Calu3 (cell line): Measurements from ENCODE around the gene RESP18. TPM values are rescaled to one million over a fixed set of nuclear protein-coding genes. Genes with fewer than 3 reads are reported as not detected.

ENCODE experiments used
- BruUV-seq: library from RNA; stranded (reverse); fragments of 400-500 nt; replicated peaks from 2 replicates; lab custom pipeline; 2021; lab: Mats Ljungman, UMichigan
- CTCF ChIA-PET: fragments of 300-600 bp; sonication (Branson Sonifier 250); formaldehyde crosslinking; loops from one replicate; lab custom pipeline; 2022; ENCODE audit warnings: antibody characterized with exemption; lab: Charles Lee
- DNase-seq: peaks from one replicate; pipeline ENCODE4 v3.0.0; 2022
- H3K27ac Mint-ChIP-seq: one replicate; pipeline ENCODE4 v1.8.0; 2022; ENCODE audit warnings: mixed read lengths; ENCODE audit not compliant: unreplicated experiment
- H3K27me3 Mint-ChIP-seq: one replicate; pipeline ENCODE4 v1.8.0; 2022; ENCODE audit warnings: mixed read lengths; ENCODE audit not compliant: unreplicated experiment
- H3K36me3 Mint-ChIP-seq: one replicate; pipeline ENCODE4 v1.8.0; 2022; ENCODE audit warnings: mild to moderate bottlenecking, moderate library complexity, mixed read lengths; ENCODE audit not compliant: insufficient read depth, unreplicated experiment
- H3K4me1 Mint-ChIP-seq: one replicate; pipeline ENCODE4 v1.8.0; 2022; ENCODE audit warnings: mild to moderate bottlenecking, low read depth, mixed read lengths; ENCODE audit not compliant: unreplicated experiment
- H3K4me3 Mint-ChIP-seq: one replicate; pipeline ENCODE4 v1.8.0; 2022; ENCODE audit warnings: mild to moderate bottlenecking, low read depth, moderate library complexity, mixed read lengths; ENCODE audit not compliant: unreplicated experiment
- H3K9me3 Mint-ChIP-seq: one replicate; pipeline ENCODE4 v1.8.0; 2022; ENCODE audit warnings: low read depth, mixed read lengths; ENCODE audit not compliant: unreplicated experiment
- intact Hi-C: fragments of 100-400 bp; cut with micrococcal nuclease; formaldehyde crosslinking; loops from one replicate; pipeline ENCODE4 v1.10.0; 2022; ENCODE audit not compliant: unreplicated experiment
- total RNA-seq: library from RNA; stranded (reverse); gene quantifications from 2 replicates; pipeline ENCODE4 v1.2.3, GENCODE V29; 2022
- TF ChIP-seq, protein P1 (sequence below): fragments of 200-600 bp; IDR thresholded peaks from one replicate; pipeline ENCODE4 v1.8.0; 2022; ENCODE audit warnings: antibody characterized with exemption; ENCODE audit not compliant: unreplicated experiment

Gene RESP18
- total RNA-seq, 1 experiment from 2014 or later = not detected

DNA sequence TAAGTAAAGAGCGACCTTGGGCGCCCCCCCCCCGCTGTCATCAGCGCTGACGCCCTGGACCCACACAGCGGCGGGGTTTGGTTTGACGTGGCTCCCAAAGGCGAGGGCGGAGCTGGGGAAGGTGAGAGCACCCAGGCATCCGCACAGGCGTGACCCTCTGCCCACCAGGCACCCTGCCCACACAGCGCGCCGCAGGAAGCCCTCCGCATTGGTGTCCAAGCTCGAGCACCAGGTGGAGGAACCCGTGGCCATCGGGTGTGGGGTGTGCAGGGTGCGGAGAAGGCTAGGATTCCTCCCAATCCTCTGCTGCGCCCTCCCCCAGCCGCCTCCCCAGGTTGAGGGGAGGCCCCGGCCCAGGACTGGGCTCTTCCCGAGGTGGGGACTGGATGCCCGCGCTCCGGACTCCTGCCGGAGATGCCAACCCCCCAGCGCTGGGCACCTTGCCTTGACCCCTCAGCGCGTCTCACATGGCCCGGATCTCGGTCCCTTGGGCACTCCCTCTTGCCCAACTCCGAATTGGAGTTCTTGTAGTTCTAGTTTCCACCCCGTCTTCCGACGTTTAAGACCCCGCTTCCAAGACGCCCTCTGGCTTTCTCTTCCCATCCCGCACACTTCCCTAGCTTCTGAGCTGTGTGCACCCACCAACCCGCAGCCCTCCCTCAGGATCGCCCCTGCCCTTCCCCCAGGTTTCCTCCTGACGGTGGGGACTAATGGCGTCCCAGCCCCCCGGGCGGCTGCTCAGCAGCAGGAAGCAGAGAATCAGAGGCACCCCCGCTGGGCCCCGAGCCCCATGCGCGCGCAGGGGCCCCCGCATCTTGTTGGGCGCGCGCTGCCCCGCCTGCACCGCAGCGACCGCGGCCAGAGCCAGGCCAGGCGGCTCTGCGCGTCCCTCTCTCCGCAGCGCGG, 25.9 kb upstream of the RESP18 start:
- DNase-seq = no peak
- no peak overlapping the region for H3K4me3 Mint-ChIP-seq

DNA sequence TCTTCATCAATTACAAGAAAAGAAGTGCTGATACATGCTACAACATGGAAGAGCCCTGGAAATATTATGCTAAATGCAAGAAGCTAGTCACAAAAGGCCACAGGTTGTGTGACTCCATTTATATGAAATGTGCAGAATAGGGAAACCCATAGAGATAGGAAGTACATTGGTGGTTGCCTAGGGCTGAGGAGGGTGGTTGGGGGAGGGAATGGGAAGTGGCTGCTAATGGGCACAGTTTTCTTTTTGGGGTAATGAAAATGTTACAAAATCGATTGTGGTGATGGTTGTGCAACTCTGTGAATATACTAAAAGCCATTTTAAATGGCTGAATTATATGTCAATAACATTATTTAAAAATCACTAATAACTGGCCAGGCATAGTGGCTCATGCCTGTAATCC, 24.3 kb upstream of the RESP18 start:
- Mint-ChIP-seq H3K4me3 (no peak overlapping the region), H3K27ac (no peak overlapping the region), H3K36me3 (peaks cover 4% of the 10 kb centered on the region), H3K9me3 (no peaks in the 10 kb centered on the region), H3K27me3 (peaks cover 75% of the 10 kb centered on the region), H3K4me1 (no peaks in the 10 kb centered on the region)
- no peak for DNase-seq
- no TSS peak for BruUV-seq
- TF ChIP-seq, protein P1, sequence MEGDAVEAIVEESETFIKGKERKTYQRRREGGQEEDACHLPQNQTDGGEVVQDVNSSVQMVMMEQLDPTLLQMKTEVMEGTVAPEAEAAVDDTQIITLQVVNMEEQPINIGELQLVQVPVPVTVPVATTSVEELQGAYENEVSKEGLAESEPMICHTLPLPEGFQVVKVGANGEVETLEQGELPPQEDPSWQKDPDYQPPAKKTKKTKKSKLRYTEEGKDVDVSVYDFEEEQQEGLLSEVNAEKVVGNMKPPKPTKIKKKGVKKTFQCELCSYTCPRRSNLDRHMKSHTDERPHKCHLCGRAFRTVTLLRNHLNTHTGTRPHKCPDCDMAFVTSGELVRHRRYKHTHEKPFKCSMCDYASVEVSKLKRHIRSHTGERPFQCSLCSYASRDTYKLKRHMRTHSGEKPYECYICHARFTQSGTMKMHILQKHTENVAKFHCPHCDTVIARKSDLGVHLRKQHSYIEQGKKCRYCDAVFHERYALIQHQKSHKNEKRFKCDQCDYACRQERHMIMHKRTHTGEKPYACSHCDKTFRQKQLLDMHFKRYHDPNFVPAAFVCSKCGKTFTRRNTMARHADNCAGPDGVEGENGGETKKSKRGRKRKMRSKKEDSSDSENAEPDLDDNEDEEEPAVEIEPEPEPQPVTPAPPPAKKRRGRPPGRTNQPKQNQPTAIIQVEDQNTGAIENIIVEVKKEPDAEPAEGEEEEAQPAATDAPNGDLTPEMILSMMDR = no peak
- intact Hi-C loops = no loop called here
- CTCF ChIA-PET = no interaction called here

More for the DNA sequence above, 25.9 kb upstream of the RESP18 start:
- CTCF ChIA-PET = interaction anchor here (0.8 kb wide), 1 partner anchor 13 kb away, joined by 3 read pairs; no protein-coding TSS in a partner anchor
- Mint-ChIP-seq H3K4me1 (no peaks in the 10 kb centered on the region), H3K9me3 (no peaks in the 10 kb centered on the region), H3K36me3 (peaks cover 4% of the 10 kb centered on the region), H3K27me3 (peaks cover 75% of the 10 kb centered on the region), H3K27ac (no peak overlapping the region)
- TF ChIP-seq, protein P1 = no peak
- intact Hi-C loops = no loop called here
- no TSS peak for BruUV-seq

DNA sequence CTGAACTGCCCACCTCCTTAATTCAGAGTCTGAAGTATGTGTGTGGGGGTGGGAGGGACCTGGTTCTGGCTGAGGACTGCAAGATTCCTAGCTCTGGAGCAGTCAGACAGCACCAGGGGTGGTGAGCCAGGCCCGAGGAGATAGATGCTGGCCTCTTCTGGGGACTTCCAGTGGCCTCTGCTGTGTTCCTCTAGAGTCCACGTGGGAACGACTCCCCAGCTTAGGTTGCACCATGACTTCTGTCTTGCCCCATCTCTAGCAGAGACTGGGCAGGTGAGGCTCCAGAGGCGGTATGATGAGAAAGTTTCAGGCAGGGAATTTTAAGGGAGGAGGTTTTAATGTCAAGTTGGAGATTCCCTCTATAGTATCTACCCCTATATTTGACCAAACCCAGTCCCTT, 22.0 kb upstream of the RESP18 start:
- no peak overlapping the region for H3K4me3 Mint-ChIP-seq
- CTCF ChIA-PET = no interaction called here
- no peaks in the 10 kb centered on the region for H3K9me3 Mint-ChIP-seq
- no TSS peak for BruUV-seq
- no peaks in the 10 kb centered on the region for H3K4me1 Mint-ChIP-seq
- no peak for DNase-seq
- peaks cover 4% of the 10 kb centered on the region for H3K36me3 Mint-ChIP-seq
- no peak overlapping the region for H3K27ac Mint-ChIP-seq
- H3K27me3 Mint-ChIP-seq = peaks cover 78% of the 10 kb centered on the region
- TF ChIP-seq, protein P1 = no peak
- intact Hi-C loops = no loop called here

DNA sequence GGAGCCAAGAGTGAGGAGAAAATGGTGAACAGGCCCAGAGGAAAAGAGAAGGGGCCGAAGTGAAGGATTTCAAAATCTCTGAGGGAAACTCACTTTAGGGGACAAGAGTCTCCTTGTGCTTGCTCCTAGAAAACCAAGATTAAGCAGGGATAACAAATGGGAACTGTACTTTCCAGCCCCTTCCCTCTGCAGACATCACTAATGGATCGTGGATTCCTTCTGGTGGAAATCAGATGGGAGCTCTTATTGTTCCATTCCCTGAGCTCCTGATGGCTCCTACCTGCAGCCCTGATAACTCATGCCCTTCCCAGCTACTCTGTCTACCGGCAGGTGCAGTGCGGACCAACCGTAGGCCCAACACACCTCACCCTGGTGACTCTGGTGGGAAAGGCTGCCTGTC, 20.6 kb upstream of the RESP18 start:
- peaks cover 78% of the 10 kb centered on the region for H3K27me3 Mint-ChIP-seq
- H3K4me3 Mint-ChIP-seq = no peak overlapping the region
- TF ChIP-seq, protein P1 = no peak
- no TSS peak for BruUV-seq
- no peaks in the 10 kb centered on the region for H3K4me1 Mint-ChIP-seq
- CTCF ChIA-PET = interaction anchor here (0.8 kb wide), 1 partner anchor 8 kb away, joined by 3 read pairs; no protein-coding TSS in a partner anchor
- intact Hi-C loops = loop anchor here (2.0 kb wide), 1 partner anchor 192 kb away; the partner anchor contains the start of gene NHEJ1
- DNase-seq = no peak
- no peak overlapping the region for H3K27ac Mint-ChIP-seq
- no peaks in the 10 kb centered on the region for H3K9me3 Mint-ChIP-seq
- no peaks in the 10 kb centered on the region for H3K36me3 Mint-ChIP-seq
